ENCODE measurements around the gene CITED4.

CITED4 gene

DNA sequence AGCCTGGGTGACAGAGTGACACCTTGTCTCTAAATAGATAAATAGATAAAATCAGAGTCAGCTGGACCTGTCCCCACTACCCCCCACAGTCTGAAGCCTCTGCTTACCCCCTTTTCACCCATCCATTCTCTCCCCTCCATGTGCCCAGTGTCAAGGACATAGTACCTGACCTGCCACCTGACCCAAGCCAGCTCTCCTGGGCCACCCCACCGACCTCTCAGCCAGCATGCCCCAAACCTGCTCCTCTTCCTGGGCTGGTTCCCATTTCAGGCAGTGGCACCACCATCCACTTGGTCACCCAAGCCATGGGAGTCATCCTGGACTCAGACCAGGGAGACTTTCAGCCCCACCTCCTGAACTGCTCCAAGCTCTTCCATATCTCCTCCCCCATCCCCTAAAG, 28.2 kb downstream of the CITED4 start:
- no peak overlapping the region for H3K4me3 ChIP-seq (ENCODE audit: low read depth, low read length)
- no peak for TF ChIP-seq MYC (IDR thresholded peaks at IDR 0.05; ENCODE audit: low read depth, low read length)
- TF ChIP-seq POLR2A (IDR thresholded peaks at IDR 0.05; ENCODE audit: extremely low read depth, insufficient read length) = no peak
- TF ChIP-seq, protein P1, sequence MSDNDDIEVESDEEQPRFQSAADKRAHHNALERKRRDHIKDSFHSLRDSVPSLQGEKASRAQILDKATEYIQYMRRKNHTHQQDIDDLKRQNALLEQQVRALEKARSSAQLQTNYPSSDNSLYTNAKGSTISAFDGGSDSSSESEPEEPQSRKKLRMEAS (IDR thresholded peaks at IDR 0.05; ENCODE audit: low read depth, low read length) = no peak
- TF ChIP-seq, protein P2, sequence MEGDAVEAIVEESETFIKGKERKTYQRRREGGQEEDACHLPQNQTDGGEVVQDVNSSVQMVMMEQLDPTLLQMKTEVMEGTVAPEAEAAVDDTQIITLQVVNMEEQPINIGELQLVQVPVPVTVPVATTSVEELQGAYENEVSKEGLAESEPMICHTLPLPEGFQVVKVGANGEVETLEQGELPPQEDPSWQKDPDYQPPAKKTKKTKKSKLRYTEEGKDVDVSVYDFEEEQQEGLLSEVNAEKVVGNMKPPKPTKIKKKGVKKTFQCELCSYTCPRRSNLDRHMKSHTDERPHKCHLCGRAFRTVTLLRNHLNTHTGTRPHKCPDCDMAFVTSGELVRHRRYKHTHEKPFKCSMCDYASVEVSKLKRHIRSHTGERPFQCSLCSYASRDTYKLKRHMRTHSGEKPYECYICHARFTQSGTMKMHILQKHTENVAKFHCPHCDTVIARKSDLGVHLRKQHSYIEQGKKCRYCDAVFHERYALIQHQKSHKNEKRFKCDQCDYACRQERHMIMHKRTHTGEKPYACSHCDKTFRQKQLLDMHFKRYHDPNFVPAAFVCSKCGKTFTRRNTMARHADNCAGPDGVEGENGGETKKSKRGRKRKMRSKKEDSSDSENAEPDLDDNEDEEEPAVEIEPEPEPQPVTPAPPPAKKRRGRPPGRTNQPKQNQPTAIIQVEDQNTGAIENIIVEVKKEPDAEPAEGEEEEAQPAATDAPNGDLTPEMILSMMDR (IDR thresholded peaks at IDR 0.05; ENCODE audit: low read depth, low read length) = no peak

DNA sequence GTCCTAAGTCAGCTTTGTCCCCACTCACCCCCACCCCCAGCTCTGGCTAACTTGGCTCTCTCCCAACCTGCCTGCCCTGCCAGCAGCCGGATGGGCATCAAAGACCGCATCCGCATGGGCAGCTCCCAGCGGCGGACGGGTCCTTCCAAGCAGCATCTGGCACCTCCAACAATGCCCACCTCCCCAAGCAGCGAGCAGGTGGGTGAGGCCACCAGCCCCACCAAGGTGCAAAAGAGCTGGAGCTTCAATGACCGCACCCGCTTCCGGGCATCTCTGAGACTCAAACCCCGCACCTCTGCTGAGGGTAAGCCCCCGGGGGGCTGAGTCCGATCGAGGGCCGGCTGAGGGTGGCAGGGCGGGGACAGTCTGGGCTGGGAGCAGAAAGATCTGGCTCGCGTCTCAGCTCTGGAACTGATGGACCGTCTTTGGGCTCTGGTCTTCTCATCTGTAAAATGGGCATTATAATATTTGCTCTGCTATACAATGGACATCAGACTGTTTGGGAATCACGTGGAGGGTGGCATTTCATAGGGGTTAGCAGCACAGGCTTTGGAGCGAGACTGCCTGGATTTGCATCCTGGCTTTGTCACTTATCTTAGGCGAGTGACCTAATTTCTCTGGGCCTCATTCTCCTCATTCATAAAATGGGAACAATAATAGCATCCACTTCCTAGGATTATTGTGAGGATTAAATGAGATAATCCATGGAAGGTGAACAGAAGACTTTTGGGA, 31.0 kb downstream of the CITED4 start:
- TF ChIP-seq, protein P1 (IDR thresholded peaks at IDR 0.05; ENCODE audit: low read depth, low read length) = no peak
- TF ChIP-seq POLR2A (IDR thresholded peaks at IDR 0.05; ENCODE audit: extremely low read depth, insufficient read length) (no peak), MYC (IDR thresholded peaks at IDR 0.05; ENCODE audit: low read depth, low read length) (no peak)
- TF ChIP-seq, protein P2 (IDR thresholded peaks at IDR 0.05; ENCODE audit: low read depth, low read length) = no peak
- no peak overlapping the region for H3K4me3 ChIP-seq (ENCODE audit: low read depth, low read length)
- no peak for DNase-seq (ENCODE audit: low read depth)

More for the DNA sequence above, 28.2 kb downstream of the CITED4 start:
- no peak for DNase-seq (ENCODE audit: low read depth)

DNA sequence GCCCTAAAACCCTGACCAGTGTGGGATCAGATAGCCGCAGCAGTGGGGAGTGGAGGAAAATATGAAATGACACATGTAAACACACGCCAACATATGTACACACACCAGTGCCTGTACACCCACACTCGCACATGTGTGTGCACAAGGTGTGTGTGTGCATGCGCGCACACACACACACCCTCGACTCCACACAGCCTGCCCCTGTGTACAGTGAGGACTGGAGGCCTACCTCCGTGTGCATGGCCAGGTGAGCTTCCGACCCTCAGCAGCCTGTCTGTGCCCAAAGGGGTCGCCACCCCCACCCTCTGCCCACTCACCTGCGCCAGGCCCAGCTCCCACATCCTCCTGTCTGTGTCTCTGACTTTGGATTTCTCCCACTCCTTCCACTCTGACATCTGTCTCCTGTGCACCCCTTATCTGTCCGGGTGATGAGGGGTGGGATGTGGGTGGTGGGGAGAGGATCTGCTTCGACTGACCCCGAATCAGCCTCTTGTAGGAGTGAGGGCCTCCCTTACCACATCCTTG, 31.7 kb downstream of the CITED4 start:
- H3K4me3 ChIP-seq (ENCODE audit: low read depth, low read length) = no peak overlapping the region
- DNase-seq (ENCODE audit: low read depth) = no peak
- no peak for TF ChIP-seq MYC (IDR thresholded peaks at IDR 0.05; ENCODE audit: low read depth, low read length)
- TF ChIP-seq, protein P1 (IDR thresholded peaks at IDR 0.05; ENCODE audit: low read depth, low read length) = no peak
- TF ChIP-seq POLR2A (IDR thresholded peaks at IDR 0.05; ENCODE audit: extremely low read depth, insufficient read length) = no peak
- TF ChIP-seq, protein P2 (IDR thresholded peaks at IDR 0.05; ENCODE audit: low read depth, low read length) = no peak

DNA sequence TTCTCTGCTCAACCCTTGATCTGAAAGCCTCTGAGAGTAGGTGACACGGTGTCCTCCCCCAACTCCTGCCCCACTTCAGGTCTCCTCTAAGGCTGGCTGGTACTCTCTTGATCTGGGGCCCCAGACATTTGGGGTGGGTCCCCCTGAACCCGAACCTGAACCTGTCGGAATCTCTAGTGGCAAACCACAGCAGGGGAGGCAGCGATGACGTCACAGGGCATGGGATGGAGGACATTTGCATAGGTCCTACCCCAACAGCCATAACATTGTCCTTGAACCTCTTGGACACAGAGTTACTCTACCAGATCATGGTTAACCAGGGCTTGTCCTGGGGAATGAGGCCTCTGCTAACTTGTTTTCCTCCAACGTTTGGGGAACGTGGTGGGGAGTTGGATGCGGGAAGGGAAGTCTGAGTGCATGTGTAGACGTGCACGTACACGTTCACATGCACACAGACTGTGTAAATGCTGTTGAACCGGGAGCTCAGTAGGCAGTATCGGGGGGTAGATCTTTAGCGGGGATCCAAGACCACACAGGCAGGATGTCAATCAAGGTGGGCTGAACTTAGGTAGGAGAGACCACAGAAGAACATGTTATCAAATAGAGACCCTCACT, 32.4 kb downstream of the CITED4 start:
- TF ChIP-seq, protein P2 (IDR thresholded peaks at IDR 0.05; ENCODE audit: low read depth, low read length) = no peak
- TF ChIP-seq, protein P1 (IDR thresholded peaks at IDR 0.05; ENCODE audit: low read depth, low read length) = no peak
- no peak for TF ChIP-seq MYC (IDR thresholded peaks at IDR 0.05; ENCODE audit: low read depth, low read length)
- no peak for TF ChIP-seq POLR2A (IDR thresholded peaks at IDR 0.05; ENCODE audit: extremely low read depth, insufficient read length)
- no peak for DNase-seq (ENCODE audit: low read depth)
- H3K4me3 ChIP-seq (ENCODE audit: low read depth, low read length) = no peak overlapping the region

DNA sequence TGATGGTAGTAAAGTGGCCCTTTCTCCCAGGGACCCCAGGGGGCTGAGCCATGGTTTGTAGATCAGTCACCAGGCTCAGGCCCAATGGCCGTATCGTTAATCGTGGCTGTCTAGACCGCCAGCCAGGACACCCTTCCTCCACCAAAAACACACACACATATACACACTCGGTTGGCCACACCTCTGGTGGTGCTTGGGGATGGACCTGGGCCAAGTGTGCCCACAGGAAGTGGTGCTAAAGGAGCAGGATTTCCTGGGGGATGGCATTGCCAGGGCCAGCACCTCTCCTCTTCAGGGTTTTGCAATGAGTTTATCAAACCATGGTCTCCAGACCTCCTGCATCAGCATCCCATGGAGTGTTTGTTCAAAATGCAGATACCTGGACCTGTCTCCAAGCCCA, 36.2 kb downstream of the CITED4 start:
- DNase-seq (ENCODE audit: low read depth) = peak; percentile 36
- no peak overlapping the region for H3K4me3 ChIP-seq (ENCODE audit: low read depth, low read length)
- TF ChIP-seq, protein P1 (IDR thresholded peaks at IDR 0.05; ENCODE audit: low read depth, low read length) = no peak
- TF ChIP-seq MYC (IDR thresholded peaks at IDR 0.05; ENCODE audit: low read depth, low read length) (no peak), POLR2A (IDR thresholded peaks at IDR 0.05; ENCODE audit: extremely low read depth, insufficient read length) (no peak)
- TF ChIP-seq, protein P2 (IDR thresholded peaks at IDR 0.05; ENCODE audit: low read depth, low read length) = no peak
